IPS DF 19.7 (cell line): ENCODE measurements around the gene PKD2L1.

Experiments
- DNase-seq: peaks from one replicate; pipeline ENCODE4 v3.0.0-alpha.2; 2013; ENCODE audit warnings: low read depth, low spot score

Gene PKD2L1

DNA sequence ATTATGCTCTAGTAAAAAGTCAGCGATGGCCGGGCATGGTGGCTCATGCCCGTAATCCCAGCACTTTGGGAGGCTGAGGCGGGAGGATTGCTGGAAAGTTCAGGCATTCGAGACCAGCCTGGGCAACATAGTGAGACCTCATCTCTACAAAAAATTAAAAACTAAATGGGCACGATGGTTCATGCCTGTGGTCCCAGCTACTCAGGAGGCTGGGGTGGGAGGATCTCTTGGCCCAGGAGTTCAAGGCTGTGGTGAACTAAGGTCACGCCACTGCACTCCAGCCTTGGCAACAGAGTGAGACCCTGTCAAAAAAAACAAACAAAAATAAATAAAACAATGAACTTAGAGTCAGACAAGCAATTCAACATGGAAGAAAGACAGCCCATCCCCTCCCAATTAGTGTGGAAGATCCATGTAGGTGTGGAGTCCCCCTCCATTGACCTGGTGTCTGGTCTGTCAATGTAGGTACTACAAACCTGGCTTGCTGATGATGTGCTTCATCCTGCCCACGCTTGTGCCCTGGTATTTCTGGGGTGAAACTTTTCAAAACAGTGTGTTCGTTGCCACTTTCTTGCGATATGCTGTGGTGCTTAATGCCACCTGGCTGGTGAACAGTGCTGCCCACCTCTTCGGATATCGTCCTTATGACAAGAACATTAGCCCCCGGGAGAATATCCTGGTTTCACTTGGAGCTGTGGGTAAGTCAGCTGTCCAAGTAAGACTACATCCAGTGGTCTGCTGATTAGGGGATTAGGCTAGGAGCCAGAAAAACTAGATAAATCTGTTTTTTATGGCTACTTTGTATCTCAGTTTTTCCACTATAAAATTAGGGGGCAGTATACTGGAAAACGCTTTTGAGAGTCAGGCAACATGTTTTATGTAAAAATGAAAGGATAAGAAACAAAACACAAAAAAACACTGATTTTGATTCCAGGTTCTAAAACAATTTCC, 26.3 kb upstream of the PKD2L1 start:
- no peak for DNase-seq

DNA sequence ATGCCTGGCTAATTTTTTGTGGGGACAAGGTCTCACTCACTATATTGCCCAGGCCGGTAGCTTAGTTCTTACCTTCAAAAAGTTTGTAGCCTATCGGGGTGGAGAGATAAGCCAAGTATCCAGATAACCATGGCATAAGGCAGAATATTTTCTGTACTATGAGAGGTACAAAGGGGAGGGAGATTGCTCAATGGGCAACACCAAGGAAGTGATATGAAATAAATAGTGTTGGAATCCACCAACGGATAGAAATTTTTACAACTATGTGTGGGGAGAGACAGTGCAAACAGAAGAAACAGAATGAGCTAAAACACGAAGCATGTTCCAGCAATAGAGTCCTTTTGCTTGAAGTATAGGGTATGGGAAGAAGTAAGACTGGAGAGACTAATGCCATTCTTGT, 25.1 kb upstream of the PKD2L1 start:
- DNase-seq, result no peak

GRCh38 chr10:100353770-100354485, 23.9 kb upstream of the PKD2L1 start:
- no peak for DNase-seq

GRCh38 chr10:100350914-100351485, 21.0 kb upstream of the PKD2L1 start:
- DNase-seq, result no peak

- no peak for DNase-seq
These were observed 19.6 kb upstream of the PKD2L1 start for GRCh38 chr10:100349672-100350071.

DNA sequence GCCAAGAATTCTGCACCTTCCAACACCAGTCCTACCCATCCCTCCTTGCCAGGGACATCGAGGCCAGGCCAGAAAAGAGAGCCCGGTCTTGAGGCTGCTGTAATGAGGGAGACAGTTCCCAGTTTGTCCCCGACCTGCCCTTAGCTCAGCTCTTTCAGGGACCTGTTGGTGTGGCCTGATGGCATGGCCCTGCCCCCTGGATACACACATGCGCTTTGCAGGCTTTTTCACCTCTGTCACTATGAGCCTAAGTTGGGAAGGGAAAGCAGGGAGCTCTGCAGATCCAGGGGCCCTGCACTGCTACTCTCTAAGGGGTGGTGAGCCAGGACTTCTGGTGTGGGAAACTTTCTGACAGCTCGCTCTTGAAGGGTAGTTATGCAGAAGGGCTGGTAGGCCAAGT, 19.1 kb upstream of the PKD2L1 start:
- no peak for DNase-seq

GRCh38 chr10:100348389-100348927, 18.4 kb upstream of the PKD2L1 start:
- no peak for DNase-seq

- no peak for DNase-seq
These were observed 17.7 kb upstream of the PKD2L1 start for GRCh38 chr10:100347568-100348195.

DNA sequence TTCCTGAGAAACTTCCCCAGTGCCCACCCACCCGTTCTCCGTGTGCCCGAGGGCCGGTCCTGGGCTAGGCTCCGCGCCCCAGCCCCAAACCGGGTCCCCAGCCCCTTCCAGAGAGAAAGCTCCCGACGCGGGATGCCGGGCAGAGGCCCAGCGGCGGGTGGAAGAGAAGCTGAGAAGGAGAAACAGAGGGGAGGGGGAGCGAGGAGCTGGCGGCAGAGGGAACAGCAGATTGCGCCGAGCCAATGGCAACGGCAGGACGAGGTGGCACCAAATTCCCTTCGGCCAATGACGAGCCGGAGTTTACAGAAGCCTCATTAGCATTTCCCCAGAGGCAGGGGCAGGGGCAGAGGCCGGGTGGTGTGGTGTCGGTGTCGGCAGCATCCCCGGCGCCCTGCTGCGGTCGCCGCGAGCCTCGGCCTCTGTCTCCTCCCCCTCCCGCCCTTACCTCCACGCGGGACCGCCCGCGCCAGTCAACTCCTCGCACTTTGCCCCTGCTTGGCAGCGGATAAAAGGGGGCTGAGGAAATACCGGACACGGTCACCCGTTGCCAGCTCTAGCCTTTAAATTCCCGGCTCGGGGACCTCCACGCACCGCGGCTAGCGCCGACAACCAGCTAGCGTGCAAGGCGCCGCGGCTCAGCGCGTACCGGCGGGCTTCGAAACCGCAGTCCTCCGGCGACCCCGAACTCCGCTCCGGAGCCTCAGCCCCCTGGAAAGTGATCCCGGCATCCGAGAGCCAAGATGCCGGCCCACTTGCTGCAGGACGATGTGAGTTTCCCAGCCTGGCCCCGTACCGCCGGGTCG, 16.9 kb upstream of the PKD2L1 start, which contains the start of gene SCD:
TSS of gene SCD (plus strand) at position 469 of the 803 bp plus-strand sequence. CDS start at position 741, 272 bp downstream.
- DNase-seq, result peak; percentile 94

- DNase-seq, result no peak
These were observed 16.3 kb upstream of the PKD2L1 start for GRCh38 chr10:100346351-100346764.

DNA sequence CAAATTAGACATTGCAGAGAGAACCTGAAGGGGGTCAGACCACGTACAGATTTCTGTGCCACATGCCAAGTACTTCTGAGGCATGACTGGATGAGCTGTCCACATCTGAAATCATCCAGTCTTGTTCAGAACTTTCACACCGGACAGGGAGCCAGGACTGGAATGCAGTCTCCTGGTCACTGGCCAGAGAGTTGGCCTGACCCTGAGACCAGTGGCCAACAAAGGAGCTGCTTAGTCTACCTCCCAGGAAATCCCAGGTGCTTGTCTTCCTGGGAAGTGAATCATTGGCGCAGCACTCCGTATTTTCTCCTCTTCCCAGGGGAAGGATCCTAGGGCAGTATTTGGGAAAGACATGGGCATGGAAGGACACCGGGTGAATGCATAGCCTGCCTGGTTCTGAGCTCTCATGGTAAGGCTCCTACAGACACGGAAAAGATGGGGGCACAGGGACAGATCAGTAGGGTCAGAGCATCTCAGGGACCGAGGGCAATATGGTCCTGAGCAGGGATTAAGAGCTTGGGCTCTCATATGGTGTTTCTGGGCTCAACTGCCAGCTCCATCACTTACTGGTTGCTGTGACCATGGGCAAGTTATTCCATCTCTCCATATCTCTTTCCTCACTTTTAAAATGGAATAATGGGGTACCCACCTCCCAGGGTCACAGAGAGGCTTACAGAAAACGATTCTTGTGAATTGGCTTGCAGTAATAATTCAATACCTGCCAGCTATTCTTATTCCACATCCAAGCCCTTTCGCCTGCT, 15.7 kb upstream of the PKD2L1 start:
- no peak for DNase-seq

DNA sequence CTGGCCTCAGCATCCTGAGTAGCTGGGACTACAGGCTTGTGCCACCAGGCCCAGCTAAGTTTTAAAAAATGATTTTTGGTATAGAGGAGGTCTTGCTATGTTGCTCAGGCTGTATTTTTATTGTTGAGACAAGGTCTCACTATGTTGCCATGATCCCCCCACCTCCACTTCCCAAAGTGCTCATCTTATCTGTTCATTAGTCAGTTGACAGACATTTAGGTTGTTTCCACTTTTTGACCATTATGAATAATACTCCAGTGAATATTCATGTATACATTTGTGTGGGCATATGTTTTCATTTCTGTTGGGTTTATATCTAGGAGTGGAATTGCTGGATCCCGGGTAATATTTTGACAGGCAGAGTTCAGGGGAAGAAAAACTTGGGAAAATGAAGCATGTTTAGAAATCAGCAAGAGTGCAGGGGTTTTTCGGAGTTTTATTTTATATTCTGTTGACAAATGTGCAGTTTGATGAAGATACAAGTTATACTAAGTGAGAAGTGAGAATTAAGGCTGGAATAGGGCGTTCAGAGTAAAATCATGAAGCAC, 14.3 kb upstream of the PKD2L1 start:
- no peak for DNase-seq

DNA sequence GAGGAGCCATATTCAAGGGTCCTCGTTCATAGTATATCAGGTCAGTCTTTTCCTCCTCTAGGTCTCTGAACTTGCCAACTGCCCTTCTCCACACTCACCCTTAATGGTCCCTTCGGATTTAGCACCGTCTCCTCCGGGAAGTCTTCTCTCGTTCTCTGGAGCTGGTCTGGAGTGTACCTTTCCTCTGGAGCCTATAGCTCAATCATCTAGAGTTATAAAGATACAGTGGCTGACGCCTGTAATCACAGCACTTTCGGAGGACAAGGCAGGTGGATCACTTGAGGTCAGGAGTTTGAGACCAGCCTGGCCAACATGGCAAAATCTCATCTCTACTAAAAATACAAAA, 12.6 kb upstream of the PKD2L1 start:
- no peak for DNase-seq

GRCh38 chr10:100341953-100342626, 12.1 kb upstream of the PKD2L1 start:
- DNase-seq, result no peak

DNA sequence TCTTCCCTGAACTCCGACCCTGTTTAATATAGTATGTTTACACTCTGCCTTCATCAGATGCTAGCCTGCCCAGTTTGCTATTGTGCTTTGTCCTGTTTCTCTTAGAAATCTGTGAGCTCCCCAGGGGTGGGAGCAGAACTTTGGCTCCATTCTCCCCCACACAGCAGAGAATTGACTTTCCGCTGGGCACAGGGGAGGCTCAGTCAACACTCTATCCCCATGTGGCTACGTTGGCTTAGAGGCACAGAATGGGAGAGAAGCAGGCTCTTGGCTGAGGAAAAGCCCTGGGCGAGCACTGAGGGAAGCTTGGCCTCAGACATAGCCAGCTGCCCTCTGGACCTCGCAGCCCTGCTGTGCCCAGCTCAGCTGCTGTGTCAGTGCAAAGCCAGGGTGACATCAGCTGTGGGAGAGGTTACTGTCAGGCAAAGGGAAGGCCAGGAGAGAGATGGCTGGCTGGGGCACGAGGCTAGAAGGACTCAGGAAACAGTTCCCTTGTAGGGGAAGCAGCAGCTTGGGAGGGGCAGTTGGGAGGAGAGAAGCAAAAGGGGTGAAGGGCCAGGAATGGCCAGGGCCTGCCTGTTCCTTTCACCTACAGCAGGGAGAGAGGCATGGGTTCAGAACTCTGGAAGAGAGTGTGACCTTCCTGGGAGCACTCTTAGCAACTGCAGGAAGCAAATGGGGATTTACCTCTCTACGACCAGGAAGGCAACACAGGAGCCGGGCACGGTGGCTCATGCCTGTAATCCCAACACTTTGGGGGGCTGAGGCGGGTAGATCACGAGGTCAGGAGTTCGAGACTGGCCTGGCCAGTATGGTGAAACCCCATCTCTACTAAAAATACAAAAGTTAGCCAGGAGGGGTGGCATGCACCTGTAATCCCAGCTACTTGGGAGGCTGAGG, 11.2 kb upstream of the PKD2L1 start:
- DNase-seq, result no peak

- no peak for DNase-seq
These were observed 9.2 kb upstream of the PKD2L1 start for GRCh38 chr10:100339236-100339635.

DNA sequence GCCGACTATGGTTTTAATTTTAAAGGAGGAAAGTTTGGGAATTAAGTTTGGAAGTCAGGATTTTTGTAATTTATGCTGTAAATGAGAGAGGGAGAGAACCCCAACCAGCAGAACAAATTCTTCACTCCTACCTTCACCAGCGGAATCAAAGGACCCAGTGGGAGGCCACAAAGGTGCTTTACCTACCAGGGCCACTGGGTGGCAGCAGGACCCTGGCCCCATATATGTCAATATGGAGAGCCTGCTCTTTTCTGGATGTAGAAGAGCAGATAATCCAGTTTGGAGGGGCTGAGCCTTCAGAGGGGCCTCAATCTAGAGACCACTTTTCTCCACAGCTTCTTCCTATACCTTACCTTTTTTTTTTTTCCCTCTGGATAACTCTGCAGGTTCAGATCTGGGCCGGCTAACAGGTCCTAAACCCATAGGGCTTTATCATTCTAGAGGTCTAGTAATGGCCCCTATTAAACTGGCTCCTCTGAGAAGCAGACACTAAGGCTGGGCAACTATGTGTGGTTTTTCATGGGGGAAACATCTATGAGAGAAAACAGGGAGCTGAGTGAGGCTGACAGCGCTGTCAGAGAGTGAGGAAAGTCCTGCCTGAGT, 8.5 kb upstream of the PKD2L1 start:
- DNase-seq, result no peak

- DNase-seq, result no peak
These were observed 4.7 kb upstream of the PKD2L1 start for GRCh38 chr10:100334762-100335161.
